NCI-H2227 (cell line): ENCODE data around the gene LRRD1.
"Not testable (repeated sequence)": the region's sequence is repeated elsewhere in the genome, so short reads cannot be mapped to it uniquely, and the experiment has no call there.

Experiments
- DNase-seq: peaks from one replicate; lab custom pipeline; 2025; ENCODE audit not compliant: unreplicated experiment; lab: John Stamatoyannopoulos, UW

The LRRD1 gene

DNA sequence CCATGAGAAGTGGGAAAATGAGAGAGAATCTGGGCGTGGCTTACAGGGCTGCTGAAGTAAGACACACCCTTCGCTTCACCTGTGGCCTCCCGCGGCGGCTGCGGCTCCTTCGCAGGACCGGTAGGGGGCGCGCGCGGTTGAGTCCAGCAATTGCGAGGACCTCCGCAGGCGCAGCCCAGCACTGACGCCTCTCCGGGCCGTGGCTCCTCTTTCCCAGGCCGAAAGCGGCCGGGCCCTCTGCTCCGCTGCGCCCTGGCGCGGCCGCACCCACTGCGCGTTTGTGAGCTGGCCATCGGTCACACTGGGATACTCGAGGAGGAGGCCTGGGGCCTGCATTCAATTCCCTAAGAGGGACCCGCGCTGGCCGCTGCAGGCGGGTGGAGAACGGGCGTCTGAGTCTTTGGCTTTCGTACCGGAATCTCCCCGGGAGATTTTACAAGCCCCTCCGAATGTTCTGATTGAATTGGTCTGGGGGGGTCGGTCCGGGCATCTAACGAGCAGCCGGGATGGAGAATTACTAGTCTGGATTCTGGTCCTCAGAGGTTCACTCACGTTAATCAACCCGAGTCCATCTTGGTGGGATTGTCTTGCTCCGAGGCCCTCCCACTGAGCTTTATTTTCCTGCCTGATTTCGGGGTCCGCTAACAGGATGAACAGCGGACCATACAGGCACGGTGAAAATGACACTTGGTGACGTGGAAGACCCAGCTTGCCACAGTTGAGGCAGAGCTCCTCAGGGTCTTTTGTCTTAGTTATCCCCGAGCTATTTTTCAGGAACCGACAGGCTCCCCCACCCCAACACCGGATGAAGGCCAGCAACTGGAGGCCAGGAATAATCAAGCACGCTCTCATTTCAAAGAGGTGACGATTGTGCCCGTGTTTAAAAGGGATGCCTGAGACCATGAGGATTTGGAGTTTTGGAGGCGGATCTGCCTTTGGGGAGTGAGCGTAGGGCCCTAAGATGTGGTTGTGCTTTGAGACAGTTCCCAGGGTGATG lies at the start of gene LRRD1:
Gene LRRD1 (minus strand): TSS at position 215 of the 997 bp plus-strand sequence. CDS start 13,940 bp downstream, outside the sequence.
- DNase-seq = peak; percentile 95

DNA sequence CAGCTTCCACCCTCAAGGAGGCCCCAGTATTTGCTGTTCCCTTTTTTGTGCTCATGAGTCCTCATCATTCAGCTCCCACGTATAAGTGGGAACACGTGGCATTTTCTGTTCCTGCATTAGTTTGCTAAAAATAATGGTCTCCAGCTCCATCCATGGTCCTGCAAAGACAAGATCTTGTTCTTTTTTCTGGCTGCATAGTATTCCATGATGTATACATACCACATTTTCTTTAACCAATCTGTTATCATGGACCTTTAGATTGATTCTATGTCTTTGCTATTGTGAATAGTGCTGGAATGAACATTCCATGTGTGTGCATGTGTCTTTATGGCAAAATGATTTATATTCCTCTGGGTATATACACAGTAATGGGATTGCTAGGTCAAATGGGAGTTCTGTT lies 49.8 kb upstream of the LRRD1 start:
- no peak for DNase-seq

DNA sequence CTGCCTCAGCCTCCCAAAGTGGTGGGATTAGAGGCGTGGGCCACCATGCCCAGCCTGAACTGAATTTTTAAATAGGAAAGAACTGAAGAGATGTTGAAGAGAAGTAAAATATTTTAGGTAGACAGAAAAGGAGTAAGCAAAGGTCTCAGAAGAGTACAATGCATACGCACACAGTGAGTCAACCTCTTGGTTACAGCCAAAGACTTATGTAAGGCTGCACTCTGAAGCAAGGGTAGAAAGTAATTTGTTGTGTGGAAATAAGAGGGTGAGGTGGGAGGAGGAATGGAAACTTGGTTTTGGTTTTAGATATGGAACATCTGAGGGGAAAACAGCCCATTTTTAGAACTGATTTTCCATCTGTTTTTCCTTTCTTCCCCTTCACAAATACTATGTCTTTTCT lies 49.2 kb upstream of the LRRD1 start:
- no peak for DNase-seq

DNA sequence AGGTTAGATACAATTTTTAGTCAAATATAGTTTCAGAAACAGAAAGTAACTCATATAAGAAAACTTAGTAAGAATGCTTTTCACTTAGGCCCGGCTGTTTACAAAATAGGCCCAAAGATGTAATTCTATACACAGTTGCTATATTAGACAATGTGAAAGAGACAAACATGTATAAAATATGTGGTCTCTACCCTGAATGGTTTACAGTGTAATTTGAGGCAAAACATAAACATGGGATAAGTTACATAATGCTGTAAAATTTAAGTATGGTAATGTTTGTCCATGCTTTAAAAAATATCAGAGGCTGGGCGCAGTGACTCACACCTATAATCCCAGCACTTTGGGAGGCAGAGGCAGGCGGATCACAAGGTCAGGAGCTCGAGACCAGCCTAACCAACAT lies 48.0 kb upstream of the LRRD1 start:
- no peak for DNase-seq

GRCh38 chr7:92221766-92222165 lies 42.8 kb upstream of the LRRD1 start:
- no peak for DNase-seq

- no peak for DNase-seq
These were observed 27.7 kb upstream of the LRRD1 start for GRCh38 chr7:92206672-92207071.

DNA sequence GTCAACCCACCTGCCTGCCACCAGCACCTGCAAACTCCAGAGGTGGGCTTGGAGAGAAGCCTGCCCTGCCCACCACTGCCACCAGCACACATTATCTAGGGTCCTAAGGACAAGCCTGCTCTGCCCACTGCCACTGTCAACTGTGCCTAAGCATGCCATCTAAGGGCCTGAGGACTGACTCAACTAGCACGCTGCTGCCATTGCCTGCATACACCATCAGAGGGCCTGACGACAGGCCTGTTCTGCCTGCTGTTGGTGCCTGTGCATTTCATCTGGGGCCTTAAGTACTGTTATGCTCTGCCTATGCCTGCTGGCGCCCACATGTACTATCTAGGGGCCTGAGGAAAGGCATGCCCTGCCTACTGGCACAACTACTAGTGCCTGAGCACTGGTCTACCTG lies 27.0 kb upstream of the LRRD1 start:
- no peak for DNase-seq

DNA sequence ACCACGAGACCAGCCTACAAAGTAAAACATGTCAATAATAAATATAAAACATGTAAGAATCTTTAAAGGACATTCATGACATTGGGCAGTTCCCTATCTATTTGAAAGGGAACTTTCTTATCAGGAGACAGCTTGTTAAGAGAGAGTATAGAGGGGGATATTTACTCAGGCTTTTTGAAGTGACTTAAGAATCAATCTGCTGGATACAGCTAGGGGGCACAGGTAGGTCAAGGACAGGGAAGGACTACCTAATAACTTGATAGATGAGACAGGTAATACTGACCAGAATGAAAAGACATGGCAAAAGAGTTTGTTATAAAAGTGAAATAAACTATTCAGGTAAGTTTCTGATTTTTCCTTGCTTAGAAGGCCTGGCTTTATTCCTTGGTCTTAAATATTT lies 21.8 kb upstream of the LRRD1 start:
- no peak for DNase-seq

GRCh38 chr7:92192326-92192725 lies 13.4 kb upstream of the LRRD1 start:
- no peak for DNase-seq

DNA sequence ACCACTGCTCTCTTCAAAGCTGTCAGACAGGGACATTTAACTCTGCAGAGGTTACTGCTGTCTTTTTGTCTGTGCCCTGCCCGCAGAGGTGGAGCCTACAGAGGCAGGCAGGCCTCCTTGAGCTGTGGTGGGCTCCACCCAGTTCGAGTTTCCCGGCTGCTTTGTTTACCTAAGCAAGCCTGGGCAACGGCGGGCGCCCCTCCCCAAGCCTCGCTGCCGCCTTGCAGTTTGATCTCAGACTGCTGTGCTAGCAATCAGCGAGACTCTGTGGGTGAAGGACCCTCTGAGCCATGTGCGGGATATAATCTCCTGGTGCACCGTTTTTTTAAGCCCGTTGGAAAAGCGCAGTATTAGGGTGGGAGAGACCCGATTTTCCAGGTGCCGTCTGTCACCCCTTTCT lies 10.3 kb upstream of the LRRD1 start:
- not testable (repeated sequence) for DNase-seq

DNA sequence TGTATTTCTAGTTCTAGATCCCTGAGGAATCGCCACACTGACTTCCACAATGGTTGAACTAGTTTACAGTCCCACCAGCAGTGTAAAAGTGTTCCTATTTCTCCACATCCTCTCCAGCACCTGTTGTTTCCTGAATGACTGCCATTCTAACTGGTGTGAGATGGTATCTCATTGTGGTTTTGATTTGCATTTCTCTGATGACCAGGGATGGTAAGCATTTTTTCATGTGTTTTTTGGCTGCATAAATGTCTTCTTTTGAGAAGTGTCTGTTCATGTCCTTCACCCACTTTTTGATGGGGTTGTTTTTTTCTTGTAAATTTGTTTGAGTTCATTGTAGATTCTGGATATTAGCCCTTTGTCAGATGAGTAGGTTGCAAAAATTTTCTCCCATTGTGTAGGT lies 5.4 kb upstream of the LRRD1 start:
- not testable (repeated sequence) for DNase-seq

DNA sequence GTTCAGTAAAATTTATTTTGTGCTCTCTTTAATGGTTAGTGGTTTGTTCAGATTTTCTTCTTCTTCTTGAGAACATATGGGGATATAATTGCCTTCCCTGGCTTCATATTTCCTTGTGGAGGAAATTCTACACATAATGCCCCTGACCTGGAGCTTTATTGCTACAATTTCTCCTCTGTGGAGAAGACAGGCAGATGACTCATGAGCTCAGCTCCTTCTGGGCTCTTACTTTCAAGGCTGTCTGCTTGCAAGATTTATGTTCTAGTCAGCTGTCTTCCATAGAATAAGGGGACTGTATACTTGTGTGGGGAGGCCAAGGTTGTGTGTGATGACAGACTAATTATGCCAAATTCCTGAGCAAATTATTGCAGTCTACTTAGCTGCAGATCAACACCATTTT lies 1.6 kb downstream of the LRRD1 start:
- peak; percentile 36 for DNase-seq

- DNase-seq = not testable (repeated sequence)
These were observed 9.4 kb downstream of the LRRD1 start for GRCh38 chr7:92169529-92169928.

DNA sequence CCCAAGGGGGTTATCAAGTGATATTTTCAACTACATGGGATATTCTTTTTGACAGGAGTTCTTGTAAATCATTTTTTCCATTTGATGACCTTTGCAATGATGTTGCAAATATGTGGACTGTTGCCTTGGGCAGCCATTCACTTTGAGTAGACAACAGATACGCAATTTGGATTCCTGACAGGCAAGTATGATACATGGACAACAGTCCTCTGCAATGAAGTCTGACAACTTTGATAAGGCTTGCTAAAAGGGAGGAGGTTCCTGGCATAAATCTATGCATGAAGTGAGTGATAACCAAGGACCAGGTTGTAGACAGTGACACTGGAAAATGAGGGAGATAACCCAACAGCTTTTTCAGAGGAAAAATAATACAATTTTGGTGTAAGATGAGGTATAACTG lies 17.7 kb downstream of the LRRD1 start:
- no peak for DNase-seq

DNA sequence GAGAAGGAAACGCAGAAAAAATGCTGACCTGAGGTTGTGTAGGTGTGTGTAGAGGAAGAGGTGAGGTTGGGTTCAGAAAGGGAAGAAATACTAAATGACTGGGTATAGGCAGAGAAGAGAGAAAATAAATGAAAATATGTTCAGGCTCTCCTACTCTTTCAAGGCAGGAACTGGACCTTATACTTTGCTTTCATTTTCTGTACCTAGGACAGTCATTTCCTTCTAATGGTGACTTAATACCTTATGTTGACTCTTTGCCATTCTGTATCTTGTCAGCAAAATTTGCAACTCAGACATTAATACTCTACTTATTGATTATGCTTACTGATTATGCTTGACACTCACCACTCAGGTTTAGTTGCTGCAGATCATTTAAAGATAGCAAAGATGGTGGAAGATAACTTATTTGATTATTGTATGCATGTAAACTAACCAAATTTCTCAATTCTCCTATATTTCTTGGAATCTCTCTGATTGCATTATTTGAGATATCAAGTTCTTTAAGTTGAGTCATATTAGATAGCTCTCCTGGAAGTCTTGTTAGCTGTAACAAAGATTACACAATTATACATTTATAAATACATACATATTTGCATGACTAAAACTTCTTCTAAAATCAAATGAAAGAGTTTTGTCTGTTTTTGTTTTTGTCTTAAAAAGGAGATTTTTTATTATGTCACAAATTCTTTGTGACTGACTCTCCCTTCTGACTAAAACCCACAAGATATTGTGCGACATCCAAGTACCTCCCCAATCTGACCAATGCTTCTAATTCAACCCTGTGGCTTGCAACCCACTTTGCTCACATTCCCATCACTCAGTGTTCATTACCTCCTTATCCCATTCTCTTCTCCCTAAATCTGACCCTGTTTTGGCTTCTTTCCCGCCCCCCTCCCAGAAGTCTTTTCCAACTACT lies 20.0 kb downstream of the LRRD1 start:
- DNase-seq = no peak

DNA sequence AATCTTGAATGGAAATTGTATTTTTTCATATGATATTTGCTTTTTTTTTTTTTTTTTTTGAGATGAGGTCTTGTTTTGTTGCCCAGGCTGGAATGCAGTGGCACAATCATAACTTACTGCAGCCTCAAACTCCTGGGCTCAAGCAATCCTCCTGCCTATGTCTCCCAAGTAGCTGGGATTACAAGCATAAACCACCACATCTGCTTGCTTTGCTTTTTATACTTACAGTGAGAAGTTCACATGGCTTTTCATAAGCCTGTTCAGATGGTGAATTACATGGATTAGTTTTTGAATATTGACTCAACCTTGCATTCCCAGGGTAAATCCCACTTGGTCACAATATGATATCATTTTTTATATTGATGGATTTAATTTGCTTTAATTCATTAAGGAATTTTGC lies 22.0 kb downstream of the LRRD1 start:
- no peak for DNase-seq

GRCh38 chr7:92155108-92155739 lies 23.7 kb downstream of the LRRD1 start:
- DNase-seq = no peak

DNA sequence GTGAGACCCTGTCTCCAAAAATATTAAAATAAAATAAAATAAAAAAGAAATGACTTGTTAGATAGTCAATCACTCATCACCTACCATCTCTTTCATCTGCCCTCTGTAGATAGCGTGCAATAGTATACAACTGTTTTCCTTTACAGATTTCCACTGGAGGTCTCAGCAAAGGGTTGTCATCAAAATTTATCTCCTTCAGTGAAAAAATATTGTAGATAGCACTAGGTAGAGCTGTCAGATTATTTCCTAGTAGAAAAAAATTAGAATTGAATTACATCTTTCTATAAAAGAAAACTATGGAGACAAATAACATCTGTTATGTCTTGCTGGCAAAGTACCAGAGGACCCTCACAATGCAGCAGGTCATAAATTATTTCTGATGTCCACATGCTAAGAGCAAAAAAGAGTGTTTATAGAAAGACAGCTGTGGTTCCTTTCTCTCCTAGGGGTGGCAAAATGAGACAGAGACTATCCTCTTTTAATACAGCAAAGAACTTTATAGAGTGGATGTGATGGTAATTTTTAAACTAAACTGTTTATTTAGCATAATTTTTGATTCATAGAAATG lies 28.4 kb downstream of the LRRD1 start:
- DNase-seq = peak; percentile 64

- DNase-seq = no peak
These were observed 29.2 kb downstream of the LRRD1 start for GRCh38 chr7:92149736-92150239.

DNA sequence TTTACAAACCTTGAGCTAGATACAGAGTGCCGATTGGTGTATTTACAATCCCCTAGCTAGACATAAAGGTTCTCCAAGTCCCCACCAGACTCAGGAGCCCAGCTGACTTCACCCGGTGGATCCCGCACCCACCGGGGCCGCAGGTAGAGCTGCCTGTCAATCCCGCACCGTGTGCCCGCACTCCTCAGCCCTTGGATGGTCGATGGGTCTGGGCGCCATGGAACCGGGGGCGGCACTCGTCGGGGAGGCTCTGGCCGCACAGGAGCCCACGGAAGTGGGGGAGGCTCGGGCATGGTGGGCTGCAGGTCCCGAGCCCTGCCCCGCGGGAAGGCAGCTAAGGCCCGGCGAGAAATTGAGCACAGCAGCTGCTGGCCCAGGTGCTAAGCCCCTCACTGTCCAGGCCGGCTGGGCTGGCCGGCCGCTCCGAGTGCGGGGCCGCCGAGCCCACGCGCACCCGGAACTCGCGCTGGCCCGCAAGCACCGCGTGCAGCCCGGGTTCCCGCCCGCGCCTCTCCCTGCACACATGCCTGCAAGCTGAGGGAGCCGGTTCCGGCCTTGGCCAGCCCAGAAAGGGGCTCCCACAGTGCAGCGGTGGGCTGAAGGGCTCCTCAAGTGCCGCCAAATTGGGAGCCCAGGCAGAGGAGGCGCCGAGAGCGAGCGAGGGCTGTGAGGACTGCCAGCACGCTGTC lies 35.6 kb downstream of the LRRD1 start:
- DNase-seq = not testable (repeated sequence)
